H1 (cell line): Measurements from ENCODE around the gene HLF. TPM values are rescaled to one million over a fixed set of nuclear protein-coding genes. Genes with fewer than 3 reads are reported as not detected.

Source experiments
- CTCF ChIA-PET: fragments of 300-600 bp; sonication (Branson Sonifier 250); formaldehyde crosslinking; loops from one replicate; lab custom pipeline; 2021; ENCODE audit not compliant: partially characterized antibody; lab: Charles Lee
- POLR2A ChIA-PET: fragments of 300-600 bp; sonication (Branson Sonifier 250); formaldehyde crosslinking; loops from one replicate; lab custom pipeline; 2021; ENCODE audit warnings: inconsistent platforms; ENCODE audit not compliant: partially characterized antibody; lab: Charles Lee
- DNase-seq, 2 experiments: peaks; one replicate each; pipeline versions ENCODE4 v3.0.0 to v3.0.0-alpha.2; 2010 to 2022; ENCODE audit warnings: low spot score in 2 of 2, low read depth in 1 of 2, mixed read lengths in 1 of 2
- FAIRE-seq: peaks from 2 replicates; lab custom pipeline; 2011; peaks lifted over from hg19 to GRCh38; lab: Jason Lieb, UNC
- H2AFZ ChIP-seq: 2 replicates; pipeline ENCODE4 v1.8.1; 2012; ENCODE audit warnings: low read length, inconsistent platforms
- H2AK5ac ChIP-seq: 2 replicates; pipeline ENCODE4 v1.6.1; 2013; ENCODE audit warnings: low read depth, low read length
- H2BK120ac ChIP-seq: replicated peaks from 2 replicates; pipeline ENCODE3; 2013; ENCODE audit warnings: low read depth, low read length, inconsistent platforms
- H2BK12ac ChIP-seq: 2 replicates; pipeline ENCODE4 v1.6.1; 2013; ENCODE audit warnings: low read depth, low read length
- H2BK15ac ChIP-seq: 2 replicates; pipeline ENCODE4 v1.6.1; 2013; ENCODE audit warnings: low read length
- H2BK20ac ChIP-seq: 2 replicates; pipeline ENCODE4 v1.6.1; 2013; ENCODE audit warnings: low read length
- H2BK5ac ChIP-seq: 2 replicates; pipeline ENCODE4 v1.6.1; 2013; ENCODE audit warnings: low read depth, low read length
- H3K14ac ChIP-seq: 2 replicates; pipeline ENCODE4 v1.6.1; 2013; ENCODE audit warnings: inconsistent platforms; ENCODE audit not compliant: insufficient read length
- H3K18ac ChIP-seq: 2 replicates; pipeline ENCODE4 v1.6.1; 2013; ENCODE audit warnings: low read length; ENCODE audit errors: extremely low read depth
- H3K23ac ChIP-seq: 2 replicates; pipeline ENCODE4 v1.6.1; 2013; ENCODE audit warnings: inconsistent platforms; ENCODE audit not compliant: insufficient read length
- H3K23me2 ChIP-seq: 2 replicates; pipeline ENCODE4 v1.6.1; 2013; ENCODE audit warnings: low read depth, low read length
- H3K27ac ChIP-seq: 2 replicates; pipeline ENCODE4 v1.6.1; 2011; ENCODE audit warnings: low read depth, low read length, inconsistent platforms
- H3K27me3 ChIP-seq, 4 experiments: replicated peaks in 1 of 4; 1 replicate in 1 of 4; 2 replicates in 3 of 4; pipeline versions ENCODE4 v1.6.1 to v1.8.1; 2011 to 2013; ENCODE audit warnings: low read length in 3 of 4, mild to moderate bottlenecking in 3 of 4, inconsistent platforms in 2 of 4, mixed read lengths in 2 of 4, moderate library complexity in 1 of 4; ENCODE audit not compliant: control insufficient read depth in 3 of 4, insufficient read depth in 3 of 4; ENCODE audit errors: extremely low read depth in 1 of 4
- H3K36me3 ChIP-seq, 4 experiments: 2 replicates each; pipeline versions ENCODE4 v1.6.1 to v1.8.1; 2011 to 2013; ENCODE audit warnings: mild to moderate bottlenecking in 4 of 4, low read length in 3 of 4, moderate library complexity in 2 of 4, control low read depth in 1 of 4, inconsistent platforms in 1 of 4; ENCODE audit not compliant: insufficient read depth in 4 of 4, control insufficient read depth in 2 of 4
- H3K4ac ChIP-seq: replicated peaks from 2 replicates; pipeline ENCODE3; 2013; ENCODE audit warnings: low read length, low read depth, mixed read lengths, inconsistent platforms; ENCODE audit not compliant: insufficient read length
- H3K4me1 ChIP-seq, 4 experiments: replicated peaks in 1 of 4; 1 replicate in 1 of 4; 2 replicates in 3 of 4; pipeline versions ENCODE4 v1.6.1 to v1.8.1; 2011 to 2013; ENCODE audit warnings: low read length in 3 of 4, inconsistent platforms in 2 of 4, mixed read lengths in 1 of 4; ENCODE audit not compliant: insufficient read depth in 4 of 4, control insufficient read depth in 3 of 4
- H3K4me2 ChIP-seq, 2 experiments: 2 replicates each; pipeline versions ENCODE4 v1.6.1 to v1.8.1; 2011 to 2013; ENCODE audit warnings: low read depth in 2 of 2, low read length in 2 of 2, control low read depth in 1 of 2, inconsistent platforms in 1 of 2, mild to moderate bottlenecking in 1 of 2; ENCODE audit not compliant: insufficient read depth in 1 of 2
- H3K4me3 ChIP-seq, 4 experiments: fragments of 200-600, 300-600 bp in 1 of 4; sonication (generic), shearing (Covaris generic), sonication (Bioruptor Twin) in 1 of 4; 2 replicates each; pipeline versions ENCODE4 v1.5.1 to v1.8.1; 2011 to 2016; ENCODE audit warnings: low read length in 4 of 4, low read depth in 3 of 4, control low read depth in 2 of 4, inconsistent platforms in 2 of 4, mild to moderate bottlenecking in 2 of 4, mixed read lengths in 1 of 4, moderate library complexity in 1 of 4; ENCODE audit not compliant: insufficient read depth in 2 of 4; ENCODE audit errors: extremely low read depth in 1 of 4
- H3K56ac ChIP-seq: replicated peaks from 2 replicates; pipeline ENCODE3; 2013; ENCODE audit warnings: low read depth, mild to moderate bottlenecking, mixed read lengths, low read length, inconsistent platforms; ENCODE audit not compliant: insufficient read length
- H3K79me1 ChIP-seq: 2 replicates; pipeline ENCODE4 v1.6.1; 2013; ENCODE audit warnings: low read depth, low read length, control low read depth
- H3K79me2 ChIP-seq, 2 experiments: 2 replicates each; pipeline versions ENCODE4 v1.6.1 to v1.8.1; 2012 to 2013; ENCODE audit warnings: low read length in 2 of 2, mild to moderate bottlenecking in 2 of 2, inconsistent platforms in 1 of 2; ENCODE audit not compliant: insufficient read depth in 2 of 2, control insufficient read depth in 1 of 2
- H3K9ac ChIP-seq, 4 experiments: replicated peaks in 1 of 4; 1 replicate in 1 of 4; 2 replicates in 3 of 4; pipeline versions ENCODE4 v1.6.1 to v1.8.1; 2011 to 2013; ENCODE audit warnings: low read depth in 3 of 4, low read length in 3 of 4, control low read depth in 2 of 4, mild to moderate bottlenecking in 2 of 4, moderate library complexity in 2 of 4, inconsistent platforms in 1 of 4; ENCODE audit errors: extremely low read depth in 1 of 4
- H3K9me3 ChIP-seq, 2 experiments: 2 replicates each; pipeline versions ENCODE4 v1.6.1 to v1.8.1; 2012 to 2013; ENCODE audit warnings: mild to moderate bottlenecking in 2 of 2, moderate library complexity in 2 of 2, control low read depth in 1 of 2, inconsistent platforms in 1 of 2, low read depth in 1 of 2, low read length in 1 of 2, mixed read lengths in 1 of 2; ENCODE audit not compliant: insufficient read depth in 2 of 2
- H4K20me1 ChIP-seq, 2 experiments: replicated peaks in 1 of 2; 2 replicates each; pipeline versions ENCODE3 to v1.8.1; 2011 to 2013; ENCODE audit warnings: inconsistent platforms in 2 of 2, low read length in 2 of 2, mild to moderate bottlenecking in 1 of 2; ENCODE audit not compliant: insufficient read depth in 2 of 2, control insufficient read depth in 1 of 2
- H4K5ac ChIP-seq: 2 replicates; pipeline ENCODE4 v1.6.1; 2013; ENCODE audit warnings: low read length, low read depth, mixed read lengths, inconsistent platforms; ENCODE audit not compliant: insufficient read length
- H4K8ac ChIP-seq: 2 replicates; pipeline ENCODE4 v1.8.0; 2013; ENCODE audit warnings: mild to moderate bottlenecking, moderate library complexity, low read length, inconsistent platforms; ENCODE audit not compliant: insufficient read depth; ENCODE audit errors: extremely low read depth
- H4K91ac ChIP-seq: replicated peaks from 2 replicates; pipeline ENCODE3; 2013; ENCODE audit warnings: low read length, mixed read lengths, inconsistent platforms; ENCODE audit not compliant: insufficient read length
- MAFK ChIP-seq: IDR thresholded peaks from 2 replicates; pipeline ENCODE4 v1.6.1; 2012; ENCODE audit warnings: low read depth, mild to moderate bottlenecking, improper control_type of control experiment, low read length
- whole genome bisulfite sequencing, 2 experiments: shearing (Covaris generic) in 1 of 2; methylation state at CpG; one replicate each; pipeline versions ENCODE4 v1.1.6 to v1.1.7; 2013 to 2015; ENCODE audit warnings: low lambda C conversion rate in 2 of 2, mixed read lengths in 2 of 2, inconsistent platforms in 1 of 2, low coverage in 1 of 2, missing lambda C conversion rate in 1 of 2; ENCODE audit not compliant: insufficient replicate concordance in 2 of 2, insufficient coverage in 1 of 2, insufficient read length in 1 of 2; ENCODE audit errors: extremely low coverage in 1 of 2, missing lambda C conversion rate in 1 of 2; 5-methylcytosine and 5-hydroxymethylcytosine counted together
- polyA plus RNA-seq, 7 experiments: library from polyadenylated mRNA; depleted of rRNA in 3 of 7; stranded (reverse) in 5 of 7; unstranded in 2 of 7; fragments of >200 nt in 5 of 7; fragments of 200-250 nt in 2 of 7; gene quantifications; 1 replicate in 5 of 7; 2 replicates in 1 of 7; 4 replicates in 1 of 7; pipeline versions ENCODE4 v1.2.1 to v1.2.3, GENCODE V29; 2011 to 2013; ENCODE audit warnings: missing spikeins in 2 of 7, mixed read lengths in 2 of 7
- total RNA-seq: library from RNA; stranded (reverse); fragmentation: NEBNext Ultra II Directional; extraction: Animal tissue kit (Norgen Biotek cat#: 25700); gene quantifications from 2 replicates; pipeline ENCODE4 v1.2.1, GENCODE V29; 2021
- TF ChIP-seq, protein P1 (sequence below): IDR thresholded peaks from 2 replicates; pipeline ENCODE4 v1.6.1; 2012; ENCODE audit warnings: inconsistent platforms

Gene HLF
- total and polyA plus RNA-seq, 2 of the 8 experiments (the other 6 are each of a cell fraction or from before 2014, with no cell fraction given) = 0.39 to 0.60 TPM

- H2BK12ac ChIP-seq = no peak overlapping the region
- H3K14ac ChIP-seq = no peak overlapping the region
- H2BK5ac ChIP-seq = no peak overlapping the region
- no peak overlapping the region; the same call in 1 of the 2 replicates for H2BK15ac ChIP-seq
- H2AFZ ChIP-seq = no peak overlapping the region
- no peaks in the 10 kb centered on the region for H4K20me1 ChIP-seq
- H2AK5ac ChIP-seq = no peak overlapping the region
- H3K79me1 ChIP-seq = no peaks in the 10 kb centered on the region
- H3K79me2 ChIP-seq = no peaks in the 10 kb centered on the region
- H3K9ac ChIP-seq = no peak overlapping the region
- no peak overlapping the region for H3K18ac ChIP-seq
- H3K27ac ChIP-seq = no peak overlapping the region
- FAIRE-seq (no peak), DNase-seq (no peak)
- ChIA-PET POLR2A (no interaction called here), CTCF (interaction anchor here (0.6 to 3.0 kb wide), 12 partner anchors 9 to 299 kb away, joined by 3 to 20 read pairs (median 4); no protein-coding TSS in a partner anchor)
- no peak overlapping the region for H3K56ac ChIP-seq
- peaks cover 0 to 4% (median 2%) of the 10 kb centered on the region in 4 experiments; a peak in 2 of 7 replicates for H3K4me1 ChIP-seq
- H3K4ac ChIP-seq = no peak overlapping the region
- 81% methylated on average over 7 of the region's 7 CpGs; no CpG with 5 or more reads in 1 of the 2 experiments for WGBS, 2 experiments
- no peak overlapping the region for H2BK120ac ChIP-seq
- H3K27me3 ChIP-seq = no peaks in the 10 kb centered on the region
- H3K4me2 ChIP-seq = no peak overlapping the region
- H2BK20ac ChIP-seq = no peak overlapping the region
- no peak overlapping the region for H3K23ac ChIP-seq
- H4K8ac ChIP-seq = no peak overlapping the region
- no peak overlapping the region for H4K5ac ChIP-seq
- no peak overlapping the region for H4K91ac ChIP-seq
- H3K9me3 ChIP-seq = no peaks in the 10 kb centered on the region
- no peaks in the 10 kb centered on the region for H3K36me3 ChIP-seq
- H3K23me2 ChIP-seq = no peaks in the 10 kb centered on the region
- no peak overlapping the region for H3K4me3 ChIP-seq
- TF ChIP-seq, protein P1, sequence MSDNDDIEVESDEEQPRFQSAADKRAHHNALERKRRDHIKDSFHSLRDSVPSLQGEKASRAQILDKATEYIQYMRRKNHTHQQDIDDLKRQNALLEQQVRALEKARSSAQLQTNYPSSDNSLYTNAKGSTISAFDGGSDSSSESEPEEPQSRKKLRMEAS = no peak
- TF ChIP-seq MAFK = no peak
Observed at GRCh38 chr17:55303701-55304145, 39.0 kb downstream of the HLF start.
